ENCODE results near the gene C12orf75.

DNA sequence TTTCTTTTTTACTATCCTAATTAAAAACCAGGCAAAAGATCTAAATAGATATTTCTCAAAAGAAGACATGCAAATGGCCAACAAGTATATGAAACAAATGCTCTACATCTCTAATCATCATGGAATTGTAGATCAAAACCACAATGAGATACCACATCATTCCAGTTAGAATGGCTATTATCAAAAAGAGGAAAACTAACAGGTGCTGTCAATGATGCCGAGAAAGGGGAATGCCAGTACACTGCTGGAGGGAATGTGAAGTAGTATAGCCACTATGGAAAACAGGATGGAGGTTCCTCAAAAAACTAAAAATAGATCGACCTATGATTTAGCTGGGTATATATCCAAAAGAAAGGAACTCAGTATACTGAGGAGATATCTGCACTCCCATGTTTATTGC is 39.0 kb upstream of the C12orf75 start:
- TF ChIP-seq, protein P1, sequence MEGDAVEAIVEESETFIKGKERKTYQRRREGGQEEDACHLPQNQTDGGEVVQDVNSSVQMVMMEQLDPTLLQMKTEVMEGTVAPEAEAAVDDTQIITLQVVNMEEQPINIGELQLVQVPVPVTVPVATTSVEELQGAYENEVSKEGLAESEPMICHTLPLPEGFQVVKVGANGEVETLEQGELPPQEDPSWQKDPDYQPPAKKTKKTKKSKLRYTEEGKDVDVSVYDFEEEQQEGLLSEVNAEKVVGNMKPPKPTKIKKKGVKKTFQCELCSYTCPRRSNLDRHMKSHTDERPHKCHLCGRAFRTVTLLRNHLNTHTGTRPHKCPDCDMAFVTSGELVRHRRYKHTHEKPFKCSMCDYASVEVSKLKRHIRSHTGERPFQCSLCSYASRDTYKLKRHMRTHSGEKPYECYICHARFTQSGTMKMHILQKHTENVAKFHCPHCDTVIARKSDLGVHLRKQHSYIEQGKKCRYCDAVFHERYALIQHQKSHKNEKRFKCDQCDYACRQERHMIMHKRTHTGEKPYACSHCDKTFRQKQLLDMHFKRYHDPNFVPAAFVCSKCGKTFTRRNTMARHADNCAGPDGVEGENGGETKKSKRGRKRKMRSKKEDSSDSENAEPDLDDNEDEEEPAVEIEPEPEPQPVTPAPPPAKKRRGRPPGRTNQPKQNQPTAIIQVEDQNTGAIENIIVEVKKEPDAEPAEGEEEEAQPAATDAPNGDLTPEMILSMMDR (IDR thresholded peaks at IDR 0.05), result no peak
- TF ChIP-seq EP300 (IDR thresholded peaks at IDR 0.05), result no peak
